ENCODE data around the gene CREB5. TPM values are rescaled to one million over a fixed set of nuclear protein-coding genes. Genes with fewer than 3 reads are reported as not detected.

Gene CREB5
- total and polyA plus RNA-seq, 9 donors: 0.71 to 15.0 (median 2.7) TPM

DNA sequence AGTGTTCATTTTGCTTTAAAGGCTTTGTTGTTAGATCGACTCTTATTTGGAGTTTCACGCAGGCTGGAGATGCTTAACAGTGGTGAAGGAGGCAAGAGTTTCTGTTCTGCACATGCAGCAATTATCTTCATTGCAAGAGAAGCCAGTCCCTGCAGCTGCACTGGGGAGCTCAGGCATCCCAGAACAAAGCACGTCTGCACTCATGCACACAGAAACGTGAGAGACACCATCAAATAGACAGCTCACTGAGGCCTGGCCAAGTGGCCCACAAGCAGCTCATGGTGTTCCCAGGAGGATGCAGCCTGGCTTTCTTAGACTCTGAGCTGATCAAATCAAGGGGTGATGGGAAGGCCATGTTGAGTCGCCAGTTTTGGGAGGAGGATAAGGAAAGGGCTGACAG is 246.1 kb downstream of the CREB5 start:
- Histone ChIP-seq H3K4me3 (no peak overlapping the region), H3K27me3 (no peaks in the 10 kb centered on the region), H3K4me1 (ENCODE audit: insufficient read depth) (no peaks in the 10 kb centered on the region), H3K36me3 (no peaks in the 10 kb centered on the region), H3K9me3 (no peaks in the 10 kb centered on the region), H3K27ac (no peak overlapping the region)
- 81 to 87% (median 81%) methylated on average over 5 of the region's 5 CpGs for WGBS, 3 donors
- no peak for DNase-seq
- intact Hi-C loops (cut with DNase I): no loop called here
- TF ChIP-seq, protein P1, sequence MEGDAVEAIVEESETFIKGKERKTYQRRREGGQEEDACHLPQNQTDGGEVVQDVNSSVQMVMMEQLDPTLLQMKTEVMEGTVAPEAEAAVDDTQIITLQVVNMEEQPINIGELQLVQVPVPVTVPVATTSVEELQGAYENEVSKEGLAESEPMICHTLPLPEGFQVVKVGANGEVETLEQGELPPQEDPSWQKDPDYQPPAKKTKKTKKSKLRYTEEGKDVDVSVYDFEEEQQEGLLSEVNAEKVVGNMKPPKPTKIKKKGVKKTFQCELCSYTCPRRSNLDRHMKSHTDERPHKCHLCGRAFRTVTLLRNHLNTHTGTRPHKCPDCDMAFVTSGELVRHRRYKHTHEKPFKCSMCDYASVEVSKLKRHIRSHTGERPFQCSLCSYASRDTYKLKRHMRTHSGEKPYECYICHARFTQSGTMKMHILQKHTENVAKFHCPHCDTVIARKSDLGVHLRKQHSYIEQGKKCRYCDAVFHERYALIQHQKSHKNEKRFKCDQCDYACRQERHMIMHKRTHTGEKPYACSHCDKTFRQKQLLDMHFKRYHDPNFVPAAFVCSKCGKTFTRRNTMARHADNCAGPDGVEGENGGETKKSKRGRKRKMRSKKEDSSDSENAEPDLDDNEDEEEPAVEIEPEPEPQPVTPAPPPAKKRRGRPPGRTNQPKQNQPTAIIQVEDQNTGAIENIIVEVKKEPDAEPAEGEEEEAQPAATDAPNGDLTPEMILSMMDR (IDR thresholded peaks at IDR 0.05): no peak
- TF ChIP-seq EP300 (IDR thresholded peaks at IDR 0.05): no peak
- no peak for TF ChIP-seq POLR2A (IDR thresholded peaks at IDR 0.05)

DNA sequence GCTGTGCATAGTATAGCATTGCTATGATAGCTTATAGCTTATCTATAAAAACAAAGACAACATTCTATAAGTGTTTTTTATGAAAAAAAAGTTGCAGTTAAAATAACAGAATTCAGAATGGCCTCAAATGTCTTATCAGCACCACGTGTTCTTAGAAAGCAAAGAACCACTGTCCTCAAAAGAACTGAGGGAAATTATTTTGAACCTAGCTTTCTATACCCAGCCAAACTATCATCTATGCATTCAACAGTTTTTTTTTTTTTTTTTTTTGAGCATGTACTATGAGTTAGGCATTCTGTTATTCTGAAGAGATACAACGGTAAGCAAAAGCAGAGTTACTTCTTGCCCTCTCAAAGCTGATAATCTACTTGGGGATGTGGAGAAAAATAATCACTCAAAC is 247.8 kb downstream of the CREB5 start:
- TF ChIP-seq, protein P1 (IDR thresholded peaks at IDR 0.05): no peak
- TF ChIP-seq EP300 (IDR thresholded peaks at IDR 0.05) (no peak), POLR2A (IDR thresholded peaks at IDR 0.05) (no peak)
- intact Hi-C loops (cut with DNase I): no loop called here
- H3K36me3 ChIP-seq: no peaks in the 10 kb centered on the region
- no peaks in the 10 kb centered on the region for H3K27me3 ChIP-seq
- H3K27ac ChIP-seq: no peak overlapping the region
- no peaks in the 10 kb centered on the region for H3K9me3 ChIP-seq
- 69 to 82% (median 81%) methylated on average over 2 of the region's 2 CpGs for WGBS, 3 donors
- H3K4me1 ChIP-seq (ENCODE audit: insufficient read depth): no peaks in the 10 kb centered on the region
- no peak overlapping the region for H3K4me3 ChIP-seq
- no peak for DNase-seq

DNA sequence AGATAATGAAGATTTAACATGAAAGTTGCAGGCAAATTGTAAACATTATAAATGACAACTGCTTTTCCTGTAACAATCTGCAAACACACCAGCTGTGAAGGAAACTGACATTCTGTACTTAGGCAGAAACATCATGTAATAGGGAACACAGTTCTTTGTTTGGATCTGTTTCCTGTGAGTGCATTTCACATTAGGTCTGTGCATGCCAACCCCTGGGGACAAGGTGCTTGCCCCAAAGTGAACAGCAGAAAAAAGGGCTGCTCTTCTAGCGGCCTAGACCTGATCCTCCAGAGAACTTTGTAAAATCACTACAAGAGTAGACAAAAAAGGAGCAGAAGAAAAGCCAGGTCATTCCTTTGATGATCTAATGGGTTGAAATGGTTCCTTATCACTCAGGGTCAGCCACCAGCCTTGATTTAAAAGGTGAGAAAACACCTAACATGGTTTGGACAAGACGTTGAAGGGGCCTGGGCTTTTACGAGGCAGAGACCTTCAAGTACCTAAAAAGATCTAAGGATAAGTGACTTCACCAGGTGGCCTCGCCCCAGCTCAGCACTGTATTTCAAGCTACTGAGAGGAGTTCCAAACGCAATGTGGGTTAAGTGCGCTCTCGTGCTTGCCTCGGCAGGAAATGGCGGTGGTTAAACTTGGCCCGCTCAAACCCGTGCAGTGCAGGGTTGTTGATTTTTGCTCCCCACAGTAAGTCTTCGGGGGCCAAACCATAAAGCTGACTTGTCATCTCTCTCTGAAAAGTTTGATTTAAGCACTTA is 249.7 kb downstream of the CREB5 start:
- Histone ChIP-seq H3K4me3 (no peak overlapping the region), H3K9me3 (no peaks in the 10 kb centered on the region), H3K36me3 (no peaks in the 10 kb centered on the region), H3K4me1 (ENCODE audit: insufficient read depth) (no peaks in the 10 kb centered on the region), H3K27me3 (no peaks in the 10 kb centered on the region), H3K27ac (no peak overlapping the region)
- intact Hi-C loops (cut with DNase I): no loop called here
- 84 to 87% (median 86%) methylated on average over 12 of the region's 12 CpGs for WGBS, 3 donors
- no peak for DNase-seq
- TF ChIP-seq, protein P1 (IDR thresholded peaks at IDR 0.05): no peak
- TF ChIP-seq EP300 (IDR thresholded peaks at IDR 0.05): no peak
- TF ChIP-seq POLR2A (IDR thresholded peaks at IDR 0.05): no peak

DNA sequence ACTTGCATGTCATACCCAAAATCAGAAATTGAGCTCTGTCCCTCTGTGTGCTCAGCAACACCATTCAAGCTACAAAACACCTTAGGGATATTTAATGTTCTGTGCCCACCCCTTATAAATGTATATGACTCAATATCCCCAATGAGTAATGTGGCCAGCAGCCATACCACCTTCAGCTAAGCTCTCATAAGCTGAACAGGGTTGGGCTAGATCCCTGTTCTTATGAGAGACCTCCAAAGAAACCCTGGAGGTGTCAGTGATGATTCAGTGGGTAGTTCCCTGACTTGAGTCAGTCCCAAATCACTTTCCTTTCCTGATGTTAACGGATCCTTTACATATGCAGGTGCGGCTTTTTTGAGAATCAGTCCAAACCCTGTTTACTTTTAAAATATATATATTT is 253.8 kb downstream of the CREB5 start:
- intact Hi-C loops (cut with DNase I): no loop called here
- DNase-seq: no peak
- no peaks in the 10 kb centered on the region for H3K27me3 ChIP-seq
- no peaks in the 10 kb centered on the region for H3K4me1 ChIP-seq (ENCODE audit: insufficient read depth)
- H3K9me3 ChIP-seq: no peaks in the 10 kb centered on the region
- H3K4me3 ChIP-seq: no peak overlapping the region
- WGBS, 3 donors: 95 to 98% (median 96%) methylated on average over 2 of the region's 2 CpGs
- no peak for TF ChIP-seq EP300 (IDR thresholded peaks at IDR 0.05)
- TF ChIP-seq, protein P1 (IDR thresholded peaks at IDR 0.05): no peak
- no peak for TF ChIP-seq POLR2A (IDR thresholded peaks at IDR 0.05)
- no peaks in the 10 kb centered on the region for H3K36me3 ChIP-seq
- no peak overlapping the region for H3K27ac ChIP-seq

Measured in ovary (tissue), 9 donors.